ENCODE data around the gene B4GALT3.
"Not testable (repeated sequence)": the region's sequence is repeated elsewhere in the genome, so short reads cannot be mapped to it uniquely, and the experiment has no call there.

The B4GALT3 gene

GRCh38 chr1:161177112-161177935 is at the start of gene B4GALT3:
Gene B4GALT3, minus strand, starts transcription at chr1:161177507. Its CDS starts 1,447 bp downstream, at chr1:161176060.
- DNase-seq, result peak; percentile 75

- no peak for DNase-seq
Observed at GRCh38 chr1:161226759-161227158, 49.5 kb upstream of the B4GALT3 start.

- DNase-seq, result no peak
Observed at GRCh38 chr1:161226320-161226711, 49.0 kb upstream of the B4GALT3 start.

GRCh38 chr1:161225534-161226319 is 48.4 kb upstream of the B4GALT3 start, which contains the start of gene TOMM40L:
Gene TOMM40L, plus strand, starts transcription at chr1:161226060. Its CDS starts 430 bp downstream, at chr1:161226490.
- DNase-seq, result peak; percentile 96

GRCh38 chr1:161225178-161225533 is 47.8 kb upstream of the B4GALT3 start:
- DNase-seq, result no peak

GRCh38 chr1:161224695-161225087 is 47.4 kb upstream of the B4GALT3 start:
- not testable (repeated sequence) for DNase-seq

GRCh38 chr1:161223805-161224694 is 46.7 kb upstream of the B4GALT3 start:
- no peak for DNase-seq

GRCh38 chr1:161222175-161223019 is 45.1 kb upstream of the B4GALT3 start:
- DNase-seq, result no peak

GRCh38 chr1:161220002-161220401 is 42.7 kb upstream of the B4GALT3 start:
- no peak for DNase-seq

- no peak for DNase-seq
Observed at GRCh38 chr1:161219078-161219892, 42.0 kb upstream of the B4GALT3 start.

GRCh38 chr1:161218301-161219077 is 41.2 kb upstream of the B4GALT3 start:
- no peak for DNase-seq

GRCh38 chr1:161217831-161218230 is 40.5 kb upstream of the B4GALT3 start:
- no peak for DNase-seq

GRCh38 chr1:161216945-161217712 is 39.8 kb upstream of the B4GALT3 start:
- DNase-seq, result no peak

- DNase-seq, result no peak
Observed at GRCh38 chr1:161215076-161215475, 37.8 kb upstream of the B4GALT3 start, which contains the start of gene FCER1G. Gene FCER1G, plus strand, starts transcription at chr1:161215295. Its CDS starts 27 bp downstream, at chr1:161215322.

GRCh38 chr1:161214369-161214768 is 37.1 kb upstream of the B4GALT3 start:
- DNase-seq, result no peak

GRCh38 chr1:161209790-161210409 is 32.6 kb upstream of the B4GALT3 start:
- peak; percentile 55 for DNase-seq

GRCh38 chr1:161207173-161207572 is 29.9 kb upstream of the B4GALT3 start:
- no peak for DNase-seq

GRCh38 chr1:161206411-161207140 is 29.3 kb upstream of the B4GALT3 start:
- DNase-seq, result no peak
